Fibroblast of lung (primary cell): ENCODE results near the gene DR1.

Source experiments
- CTCF ChIP-seq, 2 donors: IDR thresholded peaks in 1 of 2; conservative IDR thresholded peaks in 1 of 2; 1 replicate in 1 of 2; 2 replicates in 1 of 2; pipeline ENCODE4 v1.5.1; 2011 to 2012; ENCODE audit warnings: low read length in 2 of 2, control low read depth in 1 of 2, inconsistent platforms in 1 of 2, low read depth in 1 of 2, mild to moderate bottlenecking in 1 of 2
- EZH2 ChIP-seq: IDR thresholded peaks from 2 replicates; pipeline ENCODE4 v1.5.1; 2012; ENCODE audit warnings: low read length, control low read depth, mild to moderate bottlenecking; ENCODE audit errors: missing control alignments

GRCh38 chr1:93416183-93416582 is 70.5 kb downstream of the DR1 start:
- TF ChIP-seq CTCF (conservative IDR thresholded peaks at IDR 0.05 in 1 of 2, IDR thresholded peaks at IDR 0.05 in 1 of 2; ENCODE audit: low read depth in 1 of 2, low read length in 2 of 2) (no peak), EZH2 (no peak)
